NCI-H82 treated with DMSO at 0.1 percent for 48 hours (cell line): ENCODE data around the gene SIAH1.
"Not testable (repeated sequence)": the region's sequence is repeated elsewhere in the genome, so short reads cannot be mapped to it uniquely, and the experiment has no call there.

Source experiments
- DNase-seq: peaks from one replicate; lab custom pipeline; 2025; ENCODE audit not compliant: unreplicated experiment; lab: John Stamatoyannopoulos, UW

Gene SIAH1

GRCh38 chr16:48393485-48394354, 8.5 kb upstream of the SIAH1 start:
- no peak for DNase-seq

- DNase-seq, result no peak
These were observed 7.2 kb upstream of the SIAH1 start for GRCh38 chr16:48392407-48392806.

- DNase-seq, result no peak
These were observed 1.5 kb upstream of the SIAH1 start for GRCh38 chr16:48386559-48387312.

- no peak for DNase-seq
These were observed 527 bp downstream of the SIAH1 start for GRCh38 chr16:48384520-48385252.

GRCh38 chr16:48383877-48384519, 1.2 kb downstream of the SIAH1 start:
- DNase-seq, result no peak

GRCh38 chr16:48383009-48383876, 2.0 kb downstream of the SIAH1 start:
- DNase-seq, result no peak

GRCh38 chr16:48382131-48382530, 3.1 kb downstream of the SIAH1 start:
- DNase-seq, result no peak

- DNase-seq, result no peak
These were observed 4.0 kb downstream of the SIAH1 start for GRCh38 chr16:48381201-48381600.

GRCh38 chr16:48378836-48379235, 6.4 kb downstream of the SIAH1 start:
- DNase-seq, result no peak

GRCh38 chr16:48378276-48378675, 6.9 kb downstream of the SIAH1 start:
- no peak for DNase-seq

- DNase-seq, result not testable (repeated sequence)
These were observed 7.9 kb downstream of the SIAH1 start for GRCh38 chr16:48377301-48377700.

GRCh38 chr16:48374255-48374654, 11.0 kb downstream of the SIAH1 start:
- DNase-seq, result no peak

- DNase-seq, result no peak
These were observed 11.8 kb downstream of the SIAH1 start for GRCh38 chr16:48373258-48374029.

- no peak for DNase-seq
These were observed 12.5 kb downstream of the SIAH1 start for GRCh38 chr16:48372744-48373143.

- DNase-seq, result no peak
These were observed 13.8 kb downstream of the SIAH1 start for GRCh38 chr16:48371393-48371780.

- not testable (repeated sequence) for DNase-seq
These were observed 14.4 kb downstream of the SIAH1 start for GRCh38 chr16:48370668-48371392.

GRCh38 chr16:48370229-48370628, 15.0 kb downstream of the SIAH1 start:
- DNase-seq, result no peak

GRCh38 chr16:48369765-48370164, 15.4 kb downstream of the SIAH1 start:
- no peak for DNase-seq
